Measurements from ENCODE around the gene PAIP2B.

The PAIP2B gene

GRCh38 chr2:71155846-71156245 is 71.1 kb downstream of the PAIP2B start:
- Histone ChIP-seq H3K27me3 (ENCODE audit: insufficient read depth, low read length, poor library complexity) (peaks cover 4% of the 10 kb centered on the region), H3K4me1 (ENCODE audit: insufficient read depth, low read length) (no peaks in the 10 kb centered on the region), H3K4me2 (ENCODE audit: insufficient read depth, low read length) (no peak overlapping the region), H3K4me3 (ENCODE audit: low read depth in 1 of 2, low read length in 2 of 2) (no peak overlapping the region), H4K20me1 (ENCODE audit: insufficient read depth, low read length) (no peaks in the 10 kb centered on the region; the same call in 1 of the 2 replicates), H2AFZ (ENCODE audit: low read depth, low read length) (no peak overlapping the region), H3K79me2 (ENCODE audit: insufficient read depth, low read length) (no peaks in the 10 kb centered on the region), H3K27ac (ENCODE audit: low read length) (no peak overlapping the region), H3K9me3 (ENCODE audit: insufficient read depth, low read length, severe bottlenecking) (no peaks in the 10 kb centered on the region), H3K9ac (ENCODE audit: low read depth, low read length) (no peak overlapping the region), H3K36me3 (ENCODE audit: insufficient read depth, low read length) (0 out of 2 replicates have a peak, but pooled peaks cover under 1% of the 10 kb centered on the region)
- TF ChIP-seq EZH2 (IDR thresholded peaks at IDR 0.05; ENCODE audit: borderline replicate concordance, low read depth, low read length, severe bottlenecking) (no peak), CTCF (IDR thresholded peaks at IDR 0.05; ENCODE audit: borderline replicate concordance, extremely low read depth, low read length, poor library complexity, severe bottlenecking) (no peak)
- ATAC-seq (ENCODE audit: insufficient read depth, low read depth) (no peak), DNase-seq (no peak)

GRCh38 chr2:71154798-71155197 is 72.1 kb downstream of the PAIP2B start:
- Histone ChIP-seq H3K4me1 (ENCODE audit: insufficient read depth, low read length) (no peaks in the 10 kb centered on the region), H3K4me2 (ENCODE audit: insufficient read depth, low read length) (no peak overlapping the region), H4K20me1 (ENCODE audit: insufficient read depth, low read length) (no peaks in the 10 kb centered on the region; the same call in 1 of the 2 replicates), H3K9me3 (ENCODE audit: insufficient read depth, low read length, severe bottlenecking) (no peaks in the 10 kb centered on the region), H3K27ac (ENCODE audit: low read length) (no peak overlapping the region), H3K79me2 (ENCODE audit: insufficient read depth, low read length) (no peaks in the 10 kb centered on the region), H2AFZ (ENCODE audit: low read depth, low read length) (no peak overlapping the region), H3K27me3 (ENCODE audit: insufficient read depth, low read length, poor library complexity) (peaks cover 4% of the 10 kb centered on the region), H3K4me3 (ENCODE audit: low read depth in 1 of 2, low read length in 2 of 2) (no peak overlapping the region), H3K9ac (ENCODE audit: low read depth, low read length) (no peak overlapping the region), H3K36me3 (ENCODE audit: insufficient read depth, low read length) (peaks cover 11% of the 10 kb centered on the region)
- TF ChIP-seq EZH2 (IDR thresholded peaks at IDR 0.05; ENCODE audit: borderline replicate concordance, low read depth, low read length, severe bottlenecking), result no peak
- no peak for TF ChIP-seq CTCF (IDR thresholded peaks at IDR 0.05; ENCODE audit: borderline replicate concordance, extremely low read depth, low read length, poor library complexity, severe bottlenecking)
- DNase-seq (no peak), ATAC-seq (ENCODE audit: insufficient read depth, low read depth) (no peak)

GRCh38 chr2:71154279-71154678 is 72.6 kb downstream of the PAIP2B start:
- no peaks in the 10 kb centered on the region; the same call in 1 of the 2 replicates for H4K20me1 ChIP-seq (ENCODE audit: insufficient read depth, low read length)
- no peaks in the 10 kb centered on the region for H3K79me2 ChIP-seq (ENCODE audit: insufficient read depth, low read length)
- TF ChIP-seq EZH2 (IDR thresholded peaks at IDR 0.05; ENCODE audit: borderline replicate concordance, low read depth, low read length, severe bottlenecking) (no peak), CTCF (IDR thresholded peaks at IDR 0.05; ENCODE audit: borderline replicate concordance, extremely low read depth, low read length, poor library complexity, severe bottlenecking) (no peak)
- H3K4me1 ChIP-seq (ENCODE audit: insufficient read depth, low read length), result no peaks in the 10 kb centered on the region
- peaks cover 4% of the 10 kb centered on the region for H3K27me3 ChIP-seq (ENCODE audit: insufficient read depth, low read length, poor library complexity)
- no peak overlapping the region for H3K27ac ChIP-seq (ENCODE audit: low read length)
- H3K9me3 ChIP-seq (ENCODE audit: insufficient read depth, low read length, severe bottlenecking), result no peaks in the 10 kb centered on the region
- no peak overlapping the region for H3K4me2 ChIP-seq (ENCODE audit: insufficient read depth, low read length)
- peaks cover 16% of the 10 kb centered on the region for H3K36me3 ChIP-seq (ENCODE audit: insufficient read depth, low read length)
- H3K9ac ChIP-seq (ENCODE audit: low read depth, low read length), result no peak overlapping the region
- ATAC-seq (ENCODE audit: insufficient read depth, low read depth) (no peak), DNase-seq (no peak)
- H3K4me3 ChIP-seq (ENCODE audit: low read depth in 1 of 2, low read length in 2 of 2), result no peak overlapping the region
- H2AFZ ChIP-seq (ENCODE audit: low read depth, low read length), result no peak overlapping the region
